ENCODE results near the gene THRSP. TPM values are rescaled to one million over a fixed set of nuclear protein-coding genes. Genes with fewer than 3 reads are reported as not detected.
"Not testable (repeated sequence)": the region's sequence is repeated elsewhere in the genome, so short reads cannot be mapped to it uniquely, and the experiment has no call there.

The THRSP gene
- total and polyA plus RNA-seq, 2 donors (not counting 1 experiment from before 2014, with no cell fraction given) = not detected

DNA sequence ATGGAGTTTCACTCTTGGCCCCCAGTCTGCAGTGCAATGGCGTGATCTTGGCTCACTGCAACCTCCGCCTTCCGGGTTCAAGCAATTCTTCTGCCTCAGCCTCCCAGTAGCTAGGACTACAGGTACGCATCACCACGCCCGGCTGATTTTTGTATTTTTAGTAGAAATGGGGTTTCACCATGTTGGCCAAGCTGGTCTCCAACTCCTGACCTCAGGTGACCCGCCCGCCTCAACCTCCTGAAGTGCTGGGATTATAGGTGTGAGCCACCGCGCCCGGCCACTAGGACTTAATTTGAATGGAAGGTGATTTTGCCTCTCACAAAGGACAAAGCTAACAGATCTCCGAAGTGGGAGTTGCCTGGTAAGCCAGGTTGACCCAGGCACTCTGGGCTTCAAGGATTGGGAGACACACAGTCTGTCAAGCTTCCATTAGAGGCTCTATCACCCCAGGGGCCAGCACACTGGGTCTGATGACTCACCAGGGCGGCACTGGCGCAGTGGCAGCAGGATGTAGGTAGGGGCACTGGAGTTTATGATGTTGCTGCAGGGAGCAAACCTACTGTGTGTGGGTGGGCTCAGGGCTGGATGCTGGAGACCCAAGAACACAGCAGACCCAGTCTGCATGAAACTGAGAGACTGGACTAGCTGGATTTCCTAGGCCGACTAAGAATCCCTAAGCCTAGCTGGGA is 22.8 kb upstream of the THRSP start:
- POLR2A ChIA-PET = no interaction called here
- H2AFZ ChIP-seq (ENCODE audit: insufficient read depth, low read depth, low read length, poor library complexity, severe bottlenecking) = no peak overlapping the region
- H3K27me3 ChIP-seq (replicated peaks in 1 of 4; ENCODE audit: control extremely low read depth in 1 of 4, control insufficient read depth in 3 of 4, insufficient read depth in 4 of 4, low read length in 3 of 4) = peaks cover 0 to under 1% (median 0%) of the 10 kb centered on the region in 4 experiments
- H3K36me3 ChIP-seq (replicated peaks in 1 of 2; ENCODE audit: control extremely low read depth in 1 of 2, control insufficient read depth in 1 of 2, extremely low read depth in 1 of 2, insufficient read depth in 2 of 2, low read length in 1 of 2) = no peaks in the 10 kb centered on the region
- DNase-seq (no peak), ATAC-seq (ENCODE audit: low read depth) (no peak)
- H4K20me1 ChIP-seq (ENCODE audit: control insufficient read depth, insufficient read depth, low read length, poor library complexity, severe bottlenecking) = no peaks in the 10 kb centered on the region
- H3K4me1 ChIP-seq (ENCODE audit: control insufficient read depth in 2 of 2, insufficient read depth in 2 of 2, low read length in 2 of 2) = peaks cover 6 to 7% of the 10 kb centered on the region in 2 donors
- no peak overlapping the region for H3K27ac ChIP-seq (ENCODE audit: low read length in 2 of 2)
- no peak overlapping the region for H3K4me2 ChIP-seq (replicated peaks; ENCODE audit: low read depth, low read length, poor library complexity, severe bottlenecking)
- no peaks in the 10 kb centered on the region for H3K9me3 Mint-ChIP-seq (ENCODE audit: insufficient read depth)
- no peaks in the 10 kb centered on the region for H3K79me2 ChIP-seq (ENCODE audit: control insufficient read depth, insufficient read depth, low read length)
- 95% methylated on average over 7 of the region's 15 CpGs for WGBS (ENCODE audit: insufficient coverage)
- H3K4me3 Mint-ChIP-seq = no peak overlapping the region
- H3K27me3 Mint-ChIP-seq = peaks cover 10% of the 10 kb centered on the region
- intact Hi-C loops (cut with micrococcal nuclease) = no loop called here
- no peak overlapping the region for H3K4me3 ChIP-seq (ENCODE audit: control extremely low read depth in 1 of 5, extremely low read depth in 1 of 5, insufficient read depth in 1 of 5, low read depth in 2 of 5, low read length in 4 of 5)
- peaks cover 15% of the 10 kb centered on the region for H3K4me1 Mint-ChIP-seq
- no peak overlapping the region for H3K27ac Mint-ChIP-seq
- no peak overlapping the region for H3K9ac ChIP-seq (ENCODE audit: low read length)
- TF ChIP-seq, protein P1, sequence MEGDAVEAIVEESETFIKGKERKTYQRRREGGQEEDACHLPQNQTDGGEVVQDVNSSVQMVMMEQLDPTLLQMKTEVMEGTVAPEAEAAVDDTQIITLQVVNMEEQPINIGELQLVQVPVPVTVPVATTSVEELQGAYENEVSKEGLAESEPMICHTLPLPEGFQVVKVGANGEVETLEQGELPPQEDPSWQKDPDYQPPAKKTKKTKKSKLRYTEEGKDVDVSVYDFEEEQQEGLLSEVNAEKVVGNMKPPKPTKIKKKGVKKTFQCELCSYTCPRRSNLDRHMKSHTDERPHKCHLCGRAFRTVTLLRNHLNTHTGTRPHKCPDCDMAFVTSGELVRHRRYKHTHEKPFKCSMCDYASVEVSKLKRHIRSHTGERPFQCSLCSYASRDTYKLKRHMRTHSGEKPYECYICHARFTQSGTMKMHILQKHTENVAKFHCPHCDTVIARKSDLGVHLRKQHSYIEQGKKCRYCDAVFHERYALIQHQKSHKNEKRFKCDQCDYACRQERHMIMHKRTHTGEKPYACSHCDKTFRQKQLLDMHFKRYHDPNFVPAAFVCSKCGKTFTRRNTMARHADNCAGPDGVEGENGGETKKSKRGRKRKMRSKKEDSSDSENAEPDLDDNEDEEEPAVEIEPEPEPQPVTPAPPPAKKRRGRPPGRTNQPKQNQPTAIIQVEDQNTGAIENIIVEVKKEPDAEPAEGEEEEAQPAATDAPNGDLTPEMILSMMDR (IDR thresholded peaks at IDR 0.05) = no peak
- TF ChIP-seq EZH2 (IDR thresholded peaks at IDR 0.05; ENCODE audit: borderline replicate concordance, insufficient read depth, low read depth, low read length, poor library complexity, severe bottlenecking) = no peak
- CTCF ChIA-PET = no interaction called here
- no peaks in the 10 kb centered on the region for H3K9me3 ChIP-seq (ENCODE audit: control extremely low read depth in 1 of 3, control insufficient read depth in 2 of 3, insufficient read depth in 1 of 3, low read length in 2 of 3)

DNA sequence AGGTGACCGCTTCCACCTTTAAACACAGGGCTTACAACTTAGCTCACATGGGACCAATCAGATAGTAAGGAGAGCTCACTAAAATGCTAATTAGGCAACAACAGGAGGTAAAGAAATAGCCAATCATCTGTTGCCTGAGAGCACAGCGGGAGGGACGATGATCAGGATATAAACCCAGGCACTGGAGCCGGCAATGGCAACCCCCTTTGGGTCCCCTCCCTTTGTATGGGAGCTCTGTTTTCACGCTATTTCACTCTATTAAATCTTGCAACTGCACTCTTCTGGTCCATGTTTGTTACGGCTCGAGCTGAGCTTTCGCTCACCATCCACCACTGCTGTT is 22.3 kb upstream of the THRSP start:
- H4K20me1 ChIP-seq (ENCODE audit: control insufficient read depth, insufficient read depth, low read length, poor library complexity, severe bottlenecking); H2AFZ ChIP-seq (ENCODE audit: insufficient read depth, low read depth, low read length, poor library complexity, severe bottlenecking); H3K4me3 ChIP-seq (ENCODE audit: control extremely low read depth in 1 of 5, extremely low read depth in 1 of 5, insufficient read depth in 1 of 5, low read depth in 2 of 5, low read length in 4 of 5); H3K27me3 ChIP-seq (replicated peaks in 1 of 4; ENCODE audit: control extremely low read depth in 1 of 4, control insufficient read depth in 3 of 4, insufficient read depth in 4 of 4, low read length in 3 of 4); intact Hi-C loops (cut with micrococcal nuclease); H3K9me3 Mint-ChIP-seq (ENCODE audit: insufficient read depth); H3K27ac Mint-ChIP-seq; H3K79me2 ChIP-seq (ENCODE audit: control insufficient read depth, insufficient read depth, low read length); ATAC-seq (ENCODE audit: low read depth); H3K9me3 ChIP-seq (ENCODE audit: control extremely low read depth in 1 of 3, control insufficient read depth in 2 of 3, insufficient read depth in 1 of 3, low read length in 2 of 3); H3K4me3 Mint-ChIP-seq; H3K9ac ChIP-seq (ENCODE audit: low read length); DNase-seq; H3K27ac ChIP-seq (ENCODE audit: low read length in 2 of 2); POLR2A ChIA-PET; H3K36me3 ChIP-seq (replicated peaks in 1 of 2; ENCODE audit: control extremely low read depth in 1 of 2, control insufficient read depth in 1 of 2, extremely low read depth in 1 of 2, insufficient read depth in 2 of 2, low read length in 1 of 2); H3K4me2 ChIP-seq (replicated peaks; ENCODE audit: low read depth, low read length, poor library complexity, severe bottlenecking): not testable (repeated sequence)
- peaks cover 20% of the 10 kb centered on the region for H3K4me1 Mint-ChIP-seq
- 95% methylated on average over 7 of the region's 8 CpGs for WGBS (ENCODE audit: insufficient coverage)
- CTCF ChIA-PET = interaction anchor here (0.6 to 1.1 kb wide), 2 partner anchors 45 to 52 kb away, joined by 3 read pairs; no protein-coding TSS in a partner anchor
- peaks cover 9 to 10% of the 10 kb centered on the region in 2 donors for H3K4me1 ChIP-seq (ENCODE audit: control insufficient read depth in 2 of 2, insufficient read depth in 2 of 2, low read length in 2 of 2)
- peaks cover 10% of the 10 kb centered on the region for H3K27me3 Mint-ChIP-seq
